Activated naive CD8-positive, alpha-beta T cell treated with anti-CD3 and anti-CD28 coated beads, Interleukin-2, amount 50 U/mL, for 24 hours (primary cell): Measurements from ENCODE around the gene LCN12.
A peak's percentile ranks its signal among the peaks of the same experiment; 100 is the strongest.

Source experiments
- ATAC-seq: fragments of 150-1000 bp; cut with Tn5 transposase; one replicate; pipeline ENCODE4 v1.10.0; 2021
- DNase-seq: peaks from one replicate; pipeline ENCODE4 v3.0.0; 2021
- H3K27ac Mint-ChIP-seq: one replicate; pipeline ENCODE4 v1.8.0; 2021; ENCODE audit warnings: mild to moderate bottlenecking, mixed read lengths
- H3K27me3 Mint-ChIP-seq: one replicate; pipeline ENCODE4 v1.8.0; 2021; ENCODE audit warnings: mixed read lengths
- H3K36me3 Mint-ChIP-seq: one replicate; pipeline ENCODE4 v1.8.0; 2021; ENCODE audit warnings: low read depth, mixed read lengths
- H3K4me1 Mint-ChIP-seq: one replicate; pipeline ENCODE4 v1.8.0; 2021; ENCODE audit warnings: mixed read lengths
- H3K4me3 Mint-ChIP-seq: one replicate; pipeline ENCODE4 v1.8.0; 2021; ENCODE audit warnings: mild to moderate bottlenecking, moderate library complexity, mixed read lengths
- H3K9me3 Mint-ChIP-seq: one replicate; pipeline ENCODE4 v1.8.0; 2021; ENCODE audit warnings: mixed read lengths

The LCN12 gene

DNA sequence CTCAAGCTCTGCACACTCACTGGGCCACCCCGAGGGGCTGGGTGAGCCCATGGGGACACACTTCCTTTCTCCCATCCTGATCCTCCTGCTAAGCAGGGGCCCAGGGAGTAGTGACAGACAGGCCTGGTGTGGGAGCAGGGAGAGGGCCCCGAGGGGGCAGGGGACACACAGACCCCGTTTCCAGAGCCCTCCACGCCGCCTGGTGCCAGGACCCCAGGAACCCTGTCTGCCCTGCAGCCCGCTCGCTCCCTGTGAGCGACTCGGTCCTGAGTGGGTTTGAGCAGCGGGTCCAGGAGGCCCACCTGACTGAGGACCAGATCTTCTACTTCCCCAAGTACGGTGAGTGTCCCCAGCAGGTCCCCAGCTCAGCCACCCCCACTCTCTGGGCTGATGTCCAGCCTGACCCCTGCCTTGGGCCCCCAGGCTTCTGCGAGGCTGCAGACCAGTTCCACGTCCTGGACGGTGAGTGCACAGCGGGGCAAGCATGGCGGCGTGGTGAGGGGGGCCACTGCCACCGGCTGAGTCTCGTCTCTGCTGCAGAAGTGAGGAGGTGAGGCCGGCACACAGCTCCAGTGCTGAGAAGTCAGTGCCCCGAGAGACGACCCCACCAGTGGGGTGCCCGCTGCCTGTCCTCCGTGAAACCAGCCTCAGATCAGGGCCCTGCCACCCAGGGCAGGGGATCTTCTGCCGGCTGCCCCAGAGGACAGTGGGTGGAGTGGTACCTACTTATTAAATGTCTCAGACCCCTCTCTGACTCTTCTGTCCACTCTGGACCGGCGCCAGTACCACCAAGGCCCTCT, 5.6 kb upstream of the LCN12 start:
- peaks cover 16% of the 10 kb centered on the region for H3K4me1 Mint-ChIP-seq
- no peaks in the 10 kb centered on the region for H3K9me3 Mint-ChIP-seq
- H3K36me3 Mint-ChIP-seq = no peaks in the 10 kb centered on the region
- H3K27me3 Mint-ChIP-seq = no peaks in the 10 kb centered on the region
- no peak overlapping the region for H3K4me3 Mint-ChIP-seq
- ATAC-seq (no peak), DNase-seq (no peak)
- no peak overlapping the region for H3K27ac Mint-ChIP-seq

DNA sequence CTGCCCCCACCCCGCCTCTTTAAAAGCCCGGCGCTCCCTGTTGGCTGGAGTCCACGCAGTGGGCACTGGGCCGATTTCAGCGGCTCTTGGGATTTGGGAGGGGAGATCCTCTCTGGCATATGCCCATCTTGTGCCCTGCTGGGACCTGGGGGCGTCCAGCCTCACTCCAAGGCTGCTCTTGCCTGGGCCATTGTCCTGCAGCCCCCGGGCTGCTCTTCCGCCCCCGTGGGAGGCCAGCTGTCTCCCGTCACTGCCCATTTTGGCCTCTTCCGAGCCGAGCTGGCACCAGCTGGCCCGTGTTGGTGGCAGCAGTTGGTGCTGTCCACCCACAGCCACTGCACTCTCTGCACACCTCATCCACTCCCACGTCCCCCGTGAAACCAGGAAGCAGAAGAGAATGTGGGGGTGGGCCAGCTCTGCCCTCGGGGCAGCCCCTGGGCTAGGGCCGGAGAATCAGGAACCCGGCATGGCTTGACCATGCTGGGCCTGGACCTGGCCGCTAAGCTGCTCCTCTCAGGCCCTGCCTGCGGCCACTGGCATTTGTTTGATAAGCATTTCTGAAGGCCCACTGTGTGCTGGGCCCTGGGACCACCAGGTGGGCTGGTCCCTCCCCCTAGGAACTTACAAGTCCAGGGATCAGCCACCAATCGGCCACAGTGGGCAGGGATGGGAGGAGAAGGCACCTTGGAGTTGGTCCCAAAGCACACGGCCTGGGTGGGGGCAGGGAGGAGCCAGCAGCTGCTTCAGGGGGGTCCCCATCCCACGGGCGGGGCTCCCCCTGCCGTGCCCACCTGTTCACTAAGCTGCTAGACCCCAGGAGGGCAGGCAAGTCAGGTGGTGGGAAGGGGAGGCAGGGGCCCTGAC, 4.8 kb upstream of the LCN12 start:
- DNase-seq (no peak), ATAC-seq (no peak)
- Mint-ChIP-seq H3K36me3 (no peaks in the 10 kb centered on the region), H3K27me3 (no peaks in the 10 kb centered on the region), H3K4me1 (peaks cover 16% of the 10 kb centered on the region), H3K9me3 (no peaks in the 10 kb centered on the region), H3K4me3 (no peak overlapping the region), H3K27ac (no peak overlapping the region)

DNA sequence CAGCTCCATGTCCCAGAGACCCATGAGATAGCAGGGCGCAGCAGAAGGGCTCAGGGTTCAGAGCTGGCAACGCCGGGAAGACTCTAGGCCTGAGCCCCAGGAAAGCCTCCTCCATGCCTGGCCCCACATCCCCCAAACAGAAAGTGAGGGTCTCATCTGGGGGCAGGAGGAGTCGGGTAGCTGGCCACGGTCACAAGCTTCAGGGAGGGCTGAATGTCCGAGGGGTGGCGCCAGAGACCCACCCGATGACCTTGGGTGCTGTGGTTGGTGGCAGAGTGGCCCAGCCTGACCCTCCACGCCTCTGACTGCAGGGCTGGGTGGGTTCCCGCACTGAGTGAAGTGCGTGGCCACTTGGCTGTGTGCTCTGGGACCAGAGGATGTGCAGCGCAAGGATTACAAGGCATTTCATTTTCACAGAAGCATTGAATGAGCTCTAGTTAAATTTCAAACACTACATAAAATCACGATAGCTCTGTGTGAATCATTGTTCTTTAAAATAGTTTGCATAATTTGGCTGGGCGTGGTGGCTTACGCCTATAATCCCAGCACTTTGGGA, 4.0 kb upstream of the LCN12 start:
- Mint-ChIP-seq H3K27ac (no peak overlapping the region), H3K4me3 (no peak overlapping the region), H3K9me3 (no peaks in the 10 kb centered on the region), H3K27me3 (no peaks in the 10 kb centered on the region), H3K36me3 (no peaks in the 10 kb centered on the region), H3K4me1 (peaks cover 13% of the 10 kb centered on the region)
- ATAC-seq (no peak), DNase-seq (peak; percentile 57)

DNA sequence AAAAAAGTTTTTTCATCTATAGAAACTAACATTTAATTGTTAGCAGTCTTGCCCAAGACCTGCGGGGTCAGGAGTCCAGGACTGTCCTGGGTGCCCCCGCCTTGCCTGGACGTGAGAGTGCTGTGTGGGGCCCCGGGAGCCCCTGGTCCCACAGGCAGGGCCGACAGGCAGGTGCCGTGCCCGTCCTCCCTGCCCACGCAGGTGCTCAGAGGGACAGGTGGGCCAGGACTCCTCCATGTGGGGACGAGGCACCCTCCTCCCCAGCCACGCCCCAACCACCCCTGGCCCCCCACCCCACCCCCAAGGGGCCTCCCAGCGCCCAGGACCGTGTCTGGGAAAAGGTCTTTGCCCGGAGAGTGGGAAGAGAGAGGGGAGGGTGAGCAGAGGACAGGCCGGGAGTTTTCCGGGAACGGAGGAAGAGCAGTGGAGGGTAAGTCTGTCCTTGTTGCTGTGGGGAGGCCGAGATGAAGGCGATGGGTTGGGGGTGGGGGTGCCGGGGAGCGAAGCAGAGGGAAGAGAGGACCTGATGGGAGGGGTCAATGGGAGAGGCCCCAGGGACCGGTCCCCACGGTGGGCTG, 2.7 kb upstream of the LCN12 start:
- Mint-ChIP-seq H3K4me1 (peaks cover 12% of the 10 kb centered on the region), H3K27ac (peak overlapping the region; percentile 46), H3K36me3 (no peaks in the 10 kb centered on the region), H3K4me3 (peak overlapping the region; percentile 75), H3K9me3 (no peaks in the 10 kb centered on the region), H3K27me3 (no peaks in the 10 kb centered on the region)
- ATAC-seq (no peak), DNase-seq (no peak)

DNA sequence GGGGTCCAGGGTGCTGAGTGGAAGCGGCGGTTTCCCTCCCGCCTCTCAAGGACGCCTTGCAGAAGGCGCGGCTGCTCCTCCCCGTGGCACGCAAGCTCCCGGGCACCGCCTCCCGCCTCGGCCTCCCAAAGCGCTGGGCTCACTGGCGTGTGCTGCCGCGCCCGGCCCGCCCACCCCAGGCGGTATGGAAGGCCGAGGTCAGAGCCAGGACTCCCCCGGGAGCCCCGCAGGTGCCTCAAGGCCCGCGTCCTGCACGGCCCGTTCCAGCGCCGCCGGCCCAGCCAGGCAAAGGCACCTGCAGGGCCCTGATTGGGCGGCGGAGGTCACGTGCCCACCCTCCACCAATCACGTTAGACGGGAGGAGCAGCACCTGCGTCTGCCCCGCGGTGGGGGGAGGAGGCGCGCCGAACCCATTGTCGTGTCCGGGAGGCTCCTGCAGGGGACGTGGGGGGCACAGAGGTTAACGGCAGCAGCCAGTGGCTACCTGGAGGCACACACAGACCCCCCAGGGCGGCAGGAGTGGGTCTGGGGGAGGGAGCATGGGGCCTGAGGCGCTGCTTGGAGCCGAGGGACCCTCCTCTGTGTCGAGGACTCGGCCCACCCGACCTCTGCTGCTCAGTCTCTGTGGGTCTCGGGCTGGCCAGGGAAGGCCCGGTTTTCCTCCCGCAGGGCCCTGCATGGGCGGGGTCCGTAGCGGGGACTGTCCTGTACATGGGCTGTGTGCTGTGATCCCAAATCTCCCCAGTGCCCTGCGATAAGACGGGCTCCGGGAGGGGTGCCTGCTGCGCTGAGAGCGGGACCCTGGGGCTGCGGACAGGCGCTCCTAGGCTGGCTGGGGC, 2.0 kb upstream of the LCN12 start:
- H3K9me3 Mint-ChIP-seq = no peaks in the 10 kb centered on the region
- peaks cover 8% of the 10 kb centered on the region for H3K4me1 Mint-ChIP-seq
- peak; percentile 97 for DNase-seq
- no peaks in the 10 kb centered on the region for H3K27me3 Mint-ChIP-seq
- peak overlapping the region; percentile 67 for H3K27ac Mint-ChIP-seq
- H3K36me3 Mint-ChIP-seq = no peaks in the 10 kb centered on the region
- ATAC-seq = peak; percentile 93
- H3K4me3 Mint-ChIP-seq = peak overlapping the region; percentile 75

DNA sequence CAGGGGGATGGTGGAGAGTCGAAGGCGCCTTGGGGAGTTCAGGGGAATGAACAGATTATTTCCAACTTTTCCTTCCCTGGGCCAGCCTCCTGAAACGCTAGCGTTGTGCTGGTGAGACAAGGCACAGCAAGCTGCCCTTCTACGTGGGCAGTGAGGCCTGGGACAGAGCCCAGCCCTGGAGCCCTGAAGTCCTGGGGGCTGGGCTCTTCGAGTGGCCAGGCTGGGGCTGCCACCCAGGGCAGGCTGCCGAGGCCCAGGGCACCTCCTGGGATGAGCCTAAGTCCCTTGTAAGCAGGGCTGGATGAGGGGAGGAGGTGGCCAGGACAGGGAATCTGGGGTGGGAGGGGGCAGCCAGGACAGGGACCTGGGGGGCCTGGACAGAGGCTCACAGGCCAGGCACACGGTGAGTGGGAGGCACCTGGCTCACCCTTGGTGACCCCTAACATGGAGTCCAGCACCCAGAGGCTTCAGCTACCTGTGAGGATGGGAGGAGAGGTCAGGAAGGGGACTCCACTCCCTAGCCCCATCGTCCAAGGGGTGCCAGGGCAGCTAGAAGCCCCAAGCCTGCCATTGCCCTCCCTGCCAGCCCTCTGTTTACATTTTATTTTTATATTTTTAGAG, 1.3 kb upstream of the LCN12 start:
- Mint-ChIP-seq H3K9me3 (no peaks in the 10 kb centered on the region), H3K27ac (peak overlapping the region; percentile 67), H3K27me3 (no peaks in the 10 kb centered on the region), H3K4me3 (peak overlapping the region; percentile 75), H3K4me1 (peaks cover 8% of the 10 kb centered on the region), H3K36me3 (no peaks in the 10 kb centered on the region)
- no peak for DNase-seq
- no peak for ATAC-seq

DNA sequence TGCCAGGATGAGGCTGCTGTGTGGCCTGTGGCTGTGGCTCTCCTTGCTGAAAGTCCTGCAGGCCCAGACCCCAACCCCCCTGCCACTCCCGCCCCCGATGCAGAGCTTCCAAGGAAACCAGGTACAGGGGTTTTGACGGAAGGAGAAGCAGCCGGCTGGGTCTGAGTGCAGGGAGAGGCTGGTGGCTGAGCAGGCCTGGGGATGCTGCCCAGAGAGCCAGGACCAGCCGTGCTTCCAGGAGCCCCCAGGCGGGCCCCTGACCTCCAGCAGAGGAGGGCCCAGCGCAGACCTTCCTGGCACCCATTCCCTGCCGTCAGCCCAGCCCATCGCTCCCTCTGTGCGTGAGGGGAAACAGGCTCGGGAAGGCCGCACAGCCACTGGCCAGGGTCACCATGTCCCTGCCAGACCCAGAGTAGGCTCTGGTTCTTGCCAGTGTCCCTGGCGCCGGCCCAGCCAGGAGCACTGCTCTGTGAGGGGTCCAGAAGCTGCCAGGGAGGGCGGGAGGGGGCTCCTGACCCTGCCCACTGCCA, 313 bp downstream of the LCN12 start:
- Mint-ChIP-seq H3K9me3 (peaks cover 4% of the 10 kb centered on the region), H3K27me3 (no peaks in the 10 kb centered on the region), H3K36me3 (peaks cover 2% of the 10 kb centered on the region), H3K4me1 (peaks cover 8% of the 10 kb centered on the region), H3K27ac (no peak overlapping the region), H3K4me3 (no peak overlapping the region)
- DNase-seq (no peak), ATAC-seq (no peak)

DNA sequence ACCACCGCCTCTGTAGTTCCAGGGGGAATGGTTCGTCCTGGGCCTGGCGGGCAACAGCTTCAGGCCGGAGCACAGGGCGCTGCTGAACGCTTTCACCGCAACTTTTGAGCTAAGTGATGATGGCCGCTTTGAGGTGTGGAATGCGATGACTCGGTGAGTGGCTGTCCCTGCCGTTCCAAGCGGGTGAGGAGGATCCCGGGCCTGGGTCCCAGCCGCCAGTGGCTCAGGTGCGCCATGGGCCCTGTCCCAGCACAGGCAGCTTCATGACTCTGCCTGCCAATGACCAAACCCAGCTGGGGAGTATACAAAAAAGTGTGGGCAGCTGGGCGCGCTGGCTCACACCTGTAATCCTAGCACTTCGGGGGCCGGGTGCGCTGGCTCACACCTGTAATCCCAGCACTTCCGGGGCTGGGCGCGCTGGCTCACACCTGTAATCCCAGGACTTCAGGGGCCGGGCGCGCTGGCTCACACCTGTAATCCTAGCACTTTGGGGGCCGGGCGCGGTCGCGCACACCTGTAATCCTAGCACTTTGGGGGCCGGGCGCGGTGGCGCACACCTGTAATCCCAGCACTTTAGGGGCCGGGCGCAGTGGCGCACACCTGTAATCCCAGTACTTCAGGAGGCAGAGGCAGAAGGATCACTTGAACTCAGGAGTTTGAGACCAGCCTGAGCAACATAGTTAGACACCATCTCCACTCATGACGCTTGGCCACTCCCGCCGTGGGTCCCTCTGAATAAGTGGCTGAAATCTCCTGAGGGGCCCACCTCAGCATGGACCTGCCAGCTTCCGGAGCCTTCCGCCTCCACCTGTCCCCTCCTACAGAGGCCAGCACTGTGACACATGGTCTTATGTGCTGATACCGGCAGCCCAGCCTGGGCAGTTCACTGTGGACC, 1.1 kb downstream of the LCN12 start:
- Mint-ChIP-seq H3K27ac (no peak overlapping the region), H3K4me3 (no peak overlapping the region), H3K9me3 (peaks cover 4% of the 10 kb centered on the region), H3K4me1 (peaks cover 7% of the 10 kb centered on the region), H3K27me3 (no peaks in the 10 kb centered on the region), H3K36me3 (peaks cover 2% of the 10 kb centered on the region)
- no peak for ATAC-seq
- DNase-seq = no peak

DNA sequence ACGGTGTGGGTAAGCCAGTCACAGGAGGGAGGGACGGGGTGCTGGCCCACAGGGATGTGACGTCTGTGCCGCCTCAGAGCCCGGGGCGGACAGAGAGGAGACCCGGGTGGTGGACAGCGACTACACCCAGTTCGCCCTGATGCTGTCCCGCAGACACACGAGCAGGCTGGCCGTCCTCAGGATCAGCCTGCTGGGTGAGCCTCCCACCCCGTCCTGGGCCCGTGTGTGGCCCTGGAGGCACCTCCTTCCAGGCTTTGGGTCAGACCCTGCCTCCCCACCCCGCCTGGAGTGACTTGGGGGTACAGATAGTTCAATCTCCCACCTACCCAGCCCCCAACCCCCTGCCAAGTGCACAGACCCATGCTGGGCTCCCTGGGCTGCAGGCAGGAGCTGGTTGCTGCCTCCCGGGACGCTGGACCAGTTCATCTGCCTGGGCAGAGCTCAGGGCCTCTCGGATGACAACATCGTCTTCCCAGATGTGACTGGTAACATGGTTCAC, 1.7 kb downstream of the LCN12 start:
- Mint-ChIP-seq H3K27me3 (no peaks in the 10 kb centered on the region), H3K4me3 (no peak overlapping the region), H3K27ac (no peak overlapping the region), H3K4me1 (peaks cover 4% of the 10 kb centered on the region), H3K36me3 (peaks cover 2% of the 10 kb centered on the region), H3K9me3 (peaks cover 4% of the 10 kb centered on the region)
- DNase-seq = no peak
- no peak for ATAC-seq

DNA sequence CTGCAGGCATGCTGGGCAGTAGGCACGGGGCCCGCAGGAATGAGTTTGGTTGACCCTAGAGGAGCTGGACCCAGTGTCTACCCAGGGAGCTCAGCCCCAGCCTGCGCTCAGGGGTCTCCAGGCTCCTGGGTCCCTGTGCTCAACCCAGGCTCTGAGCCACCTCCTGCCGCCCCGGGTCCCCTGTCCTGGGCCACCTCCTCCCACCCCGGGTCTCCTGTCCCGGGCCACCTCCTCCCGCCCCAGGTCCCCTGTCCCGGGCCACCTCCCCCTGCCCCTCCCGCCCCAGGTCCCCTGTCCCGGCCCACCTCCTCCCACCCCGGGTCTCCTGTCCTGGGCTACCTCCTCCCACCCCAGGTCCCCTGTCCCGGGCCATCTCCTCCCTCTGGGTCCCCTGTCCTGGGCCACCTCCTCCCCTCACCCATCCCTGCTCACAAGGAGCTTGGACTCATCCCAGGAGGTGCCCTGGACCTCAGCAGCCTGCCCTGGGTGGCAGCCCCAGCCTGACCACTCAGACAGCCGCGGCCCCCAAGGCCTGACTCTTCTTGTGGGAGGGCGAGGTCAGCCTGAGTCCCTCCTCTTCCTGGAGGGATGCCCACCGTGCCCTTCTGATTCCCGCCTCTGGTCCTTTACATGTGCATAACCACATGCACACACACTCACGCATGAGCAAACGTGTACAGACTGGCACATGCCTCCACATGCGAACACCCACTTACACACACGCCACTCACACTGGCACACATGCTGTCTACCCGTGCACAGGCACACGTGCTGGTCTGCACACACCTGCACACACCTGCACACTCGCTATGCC, 2.4 kb downstream of the LCN12 start:
- no peak for DNase-seq
- no peak overlapping the region for H3K27ac Mint-ChIP-seq

DNA sequence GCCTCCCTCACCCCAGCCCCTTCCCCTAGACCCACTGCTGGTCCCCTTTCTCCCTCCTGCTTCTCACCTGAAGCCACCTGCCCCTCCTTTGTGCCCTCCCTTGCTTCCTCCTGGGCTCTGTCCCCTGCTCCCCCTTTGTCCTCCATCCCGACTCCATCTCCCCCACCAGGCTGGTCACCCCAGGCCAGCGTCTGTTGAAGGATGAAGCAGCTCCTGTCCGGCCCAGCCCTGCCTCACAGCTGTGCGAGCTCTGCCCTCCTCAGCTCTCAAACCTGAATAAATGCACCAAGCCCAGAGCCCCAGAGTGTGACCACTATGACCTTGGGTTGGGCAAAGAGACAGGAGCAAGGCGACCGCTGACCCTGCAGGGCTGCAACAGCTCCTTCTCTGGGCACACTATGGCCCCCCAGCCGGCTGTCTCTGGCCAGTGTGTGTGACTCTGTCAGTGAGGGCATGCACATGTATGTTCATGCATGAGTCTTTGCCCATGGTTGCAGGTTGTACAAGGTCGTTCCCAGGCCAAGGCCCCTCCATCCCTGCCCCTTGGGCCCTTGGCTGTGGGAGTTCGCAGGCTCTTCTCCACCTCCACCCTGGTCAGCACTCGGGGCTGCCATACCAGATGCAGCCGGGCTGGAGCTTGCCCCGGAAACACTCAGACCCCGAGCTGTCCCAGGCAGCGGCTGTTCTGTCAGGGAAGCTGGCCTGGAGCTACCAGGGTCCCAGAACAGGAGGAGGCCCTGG, 3.3 kb downstream of the LCN12 start:
- no peak for ATAC-seq
- H3K4me1 Mint-ChIP-seq = peaks cover 5% of the 10 kb centered on the region
- H3K4me3 Mint-ChIP-seq = no peak overlapping the region
- H3K9me3 Mint-ChIP-seq = peaks cover 4% of the 10 kb centered on the region
- no peaks in the 10 kb centered on the region for H3K27me3 Mint-ChIP-seq
- peaks cover 2% of the 10 kb centered on the region for H3K36me3 Mint-ChIP-seq
- no peak for DNase-seq
- H3K27ac Mint-ChIP-seq = no peak overlapping the region

More for the DNA sequence above, 2.4 kb downstream of the LCN12 start:
- no peaks in the 10 kb centered on the region for H3K27me3 Mint-ChIP-seq
- peaks cover 3% of the 10 kb centered on the region for H3K4me1 Mint-ChIP-seq
- H3K9me3 Mint-ChIP-seq = peaks cover 4% of the 10 kb centered on the region
- peaks cover 2% of the 10 kb centered on the region for H3K36me3 Mint-ChIP-seq
- H3K4me3 Mint-ChIP-seq = no peak overlapping the region
- no peak for ATAC-seq
